Gastroesophageal sphincter (tissue), 3 donors: ENCODE data around the gene CYP2F1.

Experiments
- CTCF ChIP-seq, 4 experiments: fragments of 200-600 bp in 2 of 4; fragments of 450-650 bp in 2 of 4; sonication (generic) in 1 of 4; IDR thresholded peaks; one replicate each; pipeline ENCODE4 v1.5.1; 2017 to 2019; ENCODE audit warnings: antibody characterized with exemption in 4 of 4, mild to moderate bottlenecking in 2 of 4, moderate library complexity in 2 of 4
- EP300 ChIP-seq: sonication (generic); formaldehyde crosslinking; IDR thresholded peaks from one replicate; pipeline ENCODE4 v1.6.1; 2017; ENCODE audit warnings: antibody characterized with exemption, mild to moderate bottlenecking
- POLR2AphosphoS5 ChIP-seq: sonication (generic); formaldehyde crosslinking; IDR thresholded peaks from one replicate; pipeline ENCODE4 v1.6.1; 2017; ENCODE audit warnings: antibody characterized with exemption

GRCh38 chr19:41106177-41106576 lies 8.1 kb upstream of the CYP2F1 start:
- no peak for TF ChIP-seq CTCF (IDR thresholded peaks at IDR 0.05)
- TF ChIP-seq EP300, result no peak
- TF ChIP-seq POLR2AphosphoS5, result no peak
